SK-N-MC (cell line): Measurements from ENCODE around the gene HEPACAM.

Source experiments
- DNase-seq: peaks from one replicate; pipeline ENCODE4 v3.0.0-alpha.2; 2011; ENCODE audit warnings: low read depth, low spot score
- H3K27ac ChIP-seq: fragments of 200-600 bp; sonication (generic); 2 replicates; pipeline ENCODE4 v1.5.1; 2016; ENCODE audit warnings: mixed run types
- H3K36me3 ChIP-seq: fragments of 200-600 bp; sonication (generic); 2 replicates; pipeline ENCODE4 v1.6.1; 2017; ENCODE audit warnings: antibody characterized with exemption, low read length, mixed read lengths; ENCODE audit not compliant: insufficient read depth
- H3K4me3 ChIP-seq: fragments of 200-600 bp; sonication (generic); 2 replicates; pipeline ENCODE4 v1.5.1; 2016
- H3K9ac ChIP-seq: fragments of 200-600 bp; sonication (generic); 2 replicates; pipeline ENCODE4 v1.8.0; 2017; ENCODE audit warnings: mixed run types, mixed read lengths; ENCODE audit not compliant: insufficient read length
- H3K9me3 ChIP-seq: fragments of 200-600 bp; sonication (generic); 2 replicates; pipeline ENCODE4 v1.6.1; 2017; ENCODE audit warnings: low read depth, mild to moderate bottlenecking, antibody characterized with exemption, low read length, moderate library complexity, mixed read lengths
- EZH2 ChIP-seq: fragments of 200-600 bp; sonication (generic); IDR thresholded peaks from one replicate; pipeline ENCODE4 v1.6.1; 2017; ENCODE audit warnings: antibody characterized with exemption
- FOXP2 ChIP-seq: optimal IDR thresholded peaks from 2 replicates; pipeline ENCODE3; 2011; ENCODE audit warnings: mild to moderate bottlenecking, moderate library complexity; ENCODE audit not compliant: insufficient read depth; ENCODE audit errors: extremely low read length, control extremely low read depth
- POLR2AphosphoS5 ChIP-seq: IDR thresholded peaks from 2 replicates; pipeline ENCODE4 v1.6.1; 2012; ENCODE audit warnings: mild to moderate bottlenecking, low read depth, low read length, borderline replicate concordance

The HEPACAM gene

GRCh38 chr11:124898263-124898680, 37.6 kb downstream of the HEPACAM start:
- H3K9ac ChIP-seq: no peak overlapping the region

GRCh38 chr11:124897674-124898262, 38.1 kb downstream of the HEPACAM start, which contains the start of gene ROBO4:
Gene ROBO4, minus strand, starts transcription at chr11:124897865. Its CDS starts 70 bp downstream, at chr11:124897795.
- DNase-seq: no peak
- H3K9ac ChIP-seq: no peak within 1 kb of the TSS
- TF ChIP-seq POLR2AphosphoS5: no peak
- no peak for TF ChIP-seq FOXP2
- TF ChIP-seq EZH2: no peak
- no peaks in the 10 kb centered on the region for H3K9me3 ChIP-seq
- no peak within 1 kb of the TSS for H3K4me3 ChIP-seq
- H3K36me3 ChIP-seq: no peaks in the 10 kb centered on the region
- no peak within 1 kb of the TSS for H3K27ac ChIP-seq

More at GRCh38 chr11:124898263-124898680, 37.6 kb downstream of the HEPACAM start:
- H3K27ac ChIP-seq: no peak overlapping the region
- no peak for DNase-seq
- H3K9me3 ChIP-seq: no peaks in the 10 kb centered on the region
- no peaks in the 10 kb centered on the region for H3K36me3 ChIP-seq
- TF ChIP-seq FOXP2: no peak
- no peak for TF ChIP-seq POLR2AphosphoS5
- TF ChIP-seq EZH2: no peak
- H3K4me3 ChIP-seq: no peak overlapping the region

GRCh38 chr11:124896821-124897391, 38.9 kb downstream of the HEPACAM start:
- TF ChIP-seq POLR2AphosphoS5: no peak
- no peak for TF ChIP-seq FOXP2
- no peak for TF ChIP-seq EZH2
- Histone ChIP-seq H3K27ac (no peak overlapping the region), H3K9ac (no peak overlapping the region), H3K36me3 (no peaks in the 10 kb centered on the region), H3K9me3 (no peaks in the 10 kb centered on the region), H3K4me3 (no peak overlapping the region)
- DNase-seq: no peak

GRCh38 chr11:124896071-124896750, 39.6 kb downstream of the HEPACAM start:
- H3K9me3 ChIP-seq: no peaks in the 10 kb centered on the region
- H3K36me3 ChIP-seq: no peaks in the 10 kb centered on the region
- TF ChIP-seq EZH2: no peak
- TF ChIP-seq FOXP2: no peak
- no peak for TF ChIP-seq POLR2AphosphoS5
- no peak overlapping the region for H3K9ac ChIP-seq
- H3K4me3 ChIP-seq: no peak overlapping the region
- H3K27ac ChIP-seq: no peak overlapping the region
- no peak for DNase-seq

GRCh38 chr11:124895471-124895971, 40.3 kb downstream of the HEPACAM start:
- no peaks in the 10 kb centered on the region for H3K36me3 ChIP-seq
- H3K9ac ChIP-seq: no peak overlapping the region
- TF ChIP-seq FOXP2: no peak
- no peak for TF ChIP-seq POLR2AphosphoS5
- TF ChIP-seq EZH2: no peak
- no peaks in the 10 kb centered on the region for H3K9me3 ChIP-seq
- no peak for DNase-seq
- no peak overlapping the region for H3K4me3 ChIP-seq
- H3K27ac ChIP-seq: no peak overlapping the region

- no peak for DNase-seq
- H3K4me3 ChIP-seq: no peak overlapping the region
Measured at GRCh38 chr11:124894606-124895430, 41.0 kb downstream of the HEPACAM start.

GRCh38 chr11:124893781-124894401, 42.0 kb downstream of the HEPACAM start:
- Histone ChIP-seq H3K9ac (no peak overlapping the region), H3K4me3 (no peak overlapping the region), H3K27ac (no peak overlapping the region), H3K36me3 (no peaks in the 10 kb centered on the region), H3K9me3 (no peaks in the 10 kb centered on the region)
- no peak for DNase-seq
- no peak for TF ChIP-seq EZH2
- TF ChIP-seq POLR2AphosphoS5: no peak

More at GRCh38 chr11:124894606-124895430, 41.0 kb downstream of the HEPACAM start:
- Histone ChIP-seq H3K9me3 (no peaks in the 10 kb centered on the region), H3K9ac (no peak overlapping the region), H3K36me3 (no peaks in the 10 kb centered on the region), H3K27ac (no peak overlapping the region)
- TF ChIP-seq EZH2 (no peak), POLR2AphosphoS5 (no peak), FOXP2 (no peak)
